HEK293 (cell line): ENCODE measurements around the gene SMURF2.

Source experiments
- CTCF ChIA-PET: fragments of 350-600 bp; formaldehyde crosslinking; extraction: SDS; loops from one replicate; lab custom pipeline; 2021; ENCODE audit warnings: antibody characterized with exemption; lab: Yijun Ruan, JAX
- POLR2A ChIA-PET: fragments of 300-600 bp; formaldehyde crosslinking; extraction: SDS; loops from one replicate; lab custom pipeline; 2020; ENCODE audit warnings: antibody characterized with exemption, inconsistent platforms; lab: Yijun Ruan, JAX
- H3K27ac ChIP-seq: fragments of 200-500 bp; sonication (Bioruptor generic); 2 replicates; pipeline ENCODE4 v1.5.1; 2014; ENCODE audit warnings: low read depth, low read length, control low read depth, inconsistent platforms; ENCODE audit errors: extremely low read depth
- H3K36me3 ChIP-seq, 2 experiments: fragments of 200-500 bp in 1 of 2; sonication (Bioruptor generic) in 1 of 2; 1 replicate in 1 of 2; 2 replicates in 1 of 2; pipeline ENCODE4 v1.5.1; 2014 to 2017; ENCODE audit warnings: inconsistent platforms in 2 of 2, low read length in 2 of 2; ENCODE audit not compliant: control insufficient read depth in 2 of 2, insufficient read depth in 1 of 2
- H3K4me1 ChIP-seq: fragments of 200-500 bp; sonication (Bioruptor generic); 2 replicates; pipeline ENCODE4 v1.5.1; 2014; ENCODE audit warnings: mild to moderate bottlenecking, low read length, inconsistent platforms; ENCODE audit not compliant: control insufficient read depth, insufficient read depth
- H3K4me3 ChIP-seq: 2 replicates; pipeline ENCODE4 v1.5.1; 2011; ENCODE audit warnings: low read depth, mild to moderate bottlenecking, control low read depth, low read length, moderate library complexity
- H3K9me3 ChIP-seq: fragments of 200-500 bp; sonication (Bioruptor generic); 2 replicates; pipeline ENCODE4 v1.5.1; 2014; ENCODE audit warnings: low read depth, low read length, inconsistent platforms; ENCODE audit not compliant: control insufficient read depth, insufficient read depth
- BCL11B ChIP-seq: fragments of 450-650 bp; formaldehyde crosslinking; IDR thresholded peaks from 2 replicates; pipeline ENCODE4 v1.5.1; 2016; ENCODE audit warnings: low read depth, missing biosample characterization, missing genetic modification characterization
- GLI2 ChIP-seq: fragments of 450-650 bp; formaldehyde crosslinking; IDR thresholded peaks from 2 replicates; pipeline ENCODE4; 2017; ENCODE audit warnings: missing biosample characterization, missing genetic modification characterization, low read depth, borderline replicate concordance
- GLIS1 ChIP-seq: fragments of 450-650 bp; formaldehyde crosslinking; IDR thresholded peaks from 2 replicates; pipeline ENCODE4 v1.5.1; 2016; ENCODE audit warnings: missing biosample characterization, missing genetic modification characterization
- KLF8 ChIP-seq: fragments of 450-650 bp; formaldehyde crosslinking; IDR thresholded peaks from 2 replicates; pipeline ENCODE4 v1.5.1; 2016; ENCODE audit warnings: missing biosample characterization, missing genetic modification characterization
- OSR2 ChIP-seq: fragments of 450-650 bp; formaldehyde crosslinking; IDR thresholded peaks from 2 replicates; pipeline ENCODE4 v1.5.1; 2016; ENCODE audit warnings: missing biosample characterization, missing genetic modification characterization
- WT1 ChIP-seq: fragments of 450-650 bp; formaldehyde crosslinking; IDR thresholded peaks from 2 replicates; pipeline ENCODE4 v1.5.1; 2016; ENCODE audit warnings: missing biosample characterization, missing genetic modification characterization
- ZBTB6 ChIP-seq: fragments of 450-650 bp; formaldehyde crosslinking; IDR thresholded peaks from 2 replicates; pipeline ENCODE4 v1.5.1; 2017; ENCODE audit warnings: missing biosample characterization, missing genetic modification characterization
- ZEB2 ChIP-seq: fragments of 450-650 bp; formaldehyde crosslinking; IDR thresholded peaks from 2 replicates; pipeline ENCODE4 v1.5.1; 2016; ENCODE audit warnings: missing biosample characterization, missing genetic modification characterization
- ZNF10 ChIP-seq: fragments of 450-650 bp; formaldehyde crosslinking; IDR thresholded peaks from 2 replicates; pipeline ENCODE4 v1.5.1; 2017; ENCODE audit warnings: missing biosample characterization, missing genetic modification characterization
- ZNF239 ChIP-seq: fragments of 450-650 bp; formaldehyde crosslinking; IDR thresholded peaks from 2 replicates; pipeline ENCODE4 v1.5.1; 2016; ENCODE audit warnings: missing biosample characterization, missing genetic modification characterization
- ZNF416 ChIP-seq: fragments of 450-650 bp; formaldehyde crosslinking; IDR thresholded peaks from 2 replicates; pipeline ENCODE4 v1.5.1; 2016; ENCODE audit warnings: missing biosample characterization, missing genetic modification characterization
- ZNF521 ChIP-seq: fragments of 450-650 bp; formaldehyde crosslinking; IDR thresholded peaks from 2 replicates; pipeline ENCODE4 v1.5.1; 2017; ENCODE audit warnings: missing biosample characterization, mild to moderate bottlenecking, missing genetic modification characterization
- ZNF558 ChIP-seq: fragments of 450-650 bp; formaldehyde crosslinking; IDR thresholded peaks from 2 replicates; pipeline ENCODE4 v1.5.1; 2016; ENCODE audit warnings: missing biosample characterization, missing genetic modification characterization
- ZNF600 ChIP-seq: fragments of 450-650 bp; formaldehyde crosslinking; IDR thresholded peaks from 2 replicates; pipeline ENCODE4 v1.5.1; 2016; ENCODE audit warnings: missing biosample characterization, missing genetic modification characterization
- ZNF629 ChIP-seq: fragments of 450-650 bp; formaldehyde crosslinking; IDR thresholded peaks from 2 replicates; pipeline ENCODE4 v1.5.1; 2017; ENCODE audit warnings: missing biosample characterization, missing genetic modification characterization
- ZNF660 ChIP-seq: fragments of 450-650 bp; IDR thresholded peaks from 2 replicates; pipeline ENCODE4 v1.5.1; 2018; ENCODE audit warnings: missing biosample characterization, mild to moderate bottlenecking, missing genetic modification characterization
- ZNF768 ChIP-seq: fragments of 450-650 bp; formaldehyde crosslinking; IDR thresholded peaks from 2 replicates; pipeline ENCODE4 v1.5.1; 2018; ENCODE audit warnings: missing biosample characterization, mild to moderate bottlenecking, missing genetic modification characterization
- ZSCAN23 ChIP-seq: fragments of 450-650 bp; formaldehyde crosslinking; IDR thresholded peaks from 2 replicates; pipeline ENCODE4 v1.5.1; 2016; ENCODE audit warnings: missing biosample characterization, missing genetic modification characterization
- TF ChIP-seq, protein P1 (sequence below): fragments of 450-650 bp; formaldehyde crosslinking; conservative IDR thresholded peaks from 2 replicates; pipeline ENCODE4 v1.5.1; 2016; ENCODE audit warnings: low read depth, missing biosample characterization, missing genetic modification characterization
- TF ChIP-seq, protein P2 (sequence below): fragments of 450-650 bp; formaldehyde crosslinking; IDR thresholded peaks from 2 replicates; pipeline ENCODE4 v1.5.1; 2016; ENCODE audit warnings: missing biosample characterization, missing genetic modification characterization
- TF ChIP-seq, protein P3 (sequence below): fragments of 450-650 bp; formaldehyde crosslinking; IDR thresholded peaks from 2 replicates; pipeline ENCODE4 v1.5.1; 2016; ENCODE audit warnings: missing biosample characterization, missing genetic modification characterization

SMURF2 gene

DNA sequence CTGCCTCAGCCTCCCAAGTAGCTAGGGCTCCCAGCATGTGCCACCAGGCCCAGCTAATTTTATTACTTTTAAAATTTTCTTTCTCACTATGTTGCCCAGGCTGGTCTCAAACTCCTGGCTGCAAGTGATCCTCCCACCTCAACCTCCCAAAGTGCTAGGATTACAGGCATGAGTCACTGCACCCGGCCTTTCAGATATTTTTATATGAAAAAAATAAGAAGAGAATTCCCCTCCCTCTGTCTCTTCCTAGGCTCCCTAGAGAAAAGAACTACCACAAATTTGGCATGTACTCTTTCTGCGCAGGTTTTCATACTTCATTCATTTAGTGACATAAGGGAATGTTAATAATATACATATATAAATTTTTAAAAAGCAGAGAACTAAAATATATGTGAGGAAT lies 21.7 kb upstream of the SMURF2 start:
- H3K27ac ChIP-seq, result no peak overlapping the region
- CTCF ChIA-PET, result interaction anchor here (0.6 kb wide), 1 partner anchor 362 kb away, joined by 4 read pairs; no protein-coding TSS in a partner anchor
- no peaks in the 10 kb centered on the region for H3K9me3 ChIP-seq
- no peak overlapping the region for H3K4me3 ChIP-seq
- H3K4me1 ChIP-seq, result peaks cover 2% of the 10 kb centered on the region; the same call in 1 of the 2 replicates
- no peaks in the 10 kb centered on the region for H3K36me3 ChIP-seq
- POLR2A ChIA-PET, result no interaction called here
- TF ChIP-seq ZNF10 (tag by site-specific recombination), result no peak
- TF ChIP-seq WT1 (tag by site-specific recombination), result 0 out of 2 replicates have a peak, but pooled peaks have one; percentile 14

DNA sequence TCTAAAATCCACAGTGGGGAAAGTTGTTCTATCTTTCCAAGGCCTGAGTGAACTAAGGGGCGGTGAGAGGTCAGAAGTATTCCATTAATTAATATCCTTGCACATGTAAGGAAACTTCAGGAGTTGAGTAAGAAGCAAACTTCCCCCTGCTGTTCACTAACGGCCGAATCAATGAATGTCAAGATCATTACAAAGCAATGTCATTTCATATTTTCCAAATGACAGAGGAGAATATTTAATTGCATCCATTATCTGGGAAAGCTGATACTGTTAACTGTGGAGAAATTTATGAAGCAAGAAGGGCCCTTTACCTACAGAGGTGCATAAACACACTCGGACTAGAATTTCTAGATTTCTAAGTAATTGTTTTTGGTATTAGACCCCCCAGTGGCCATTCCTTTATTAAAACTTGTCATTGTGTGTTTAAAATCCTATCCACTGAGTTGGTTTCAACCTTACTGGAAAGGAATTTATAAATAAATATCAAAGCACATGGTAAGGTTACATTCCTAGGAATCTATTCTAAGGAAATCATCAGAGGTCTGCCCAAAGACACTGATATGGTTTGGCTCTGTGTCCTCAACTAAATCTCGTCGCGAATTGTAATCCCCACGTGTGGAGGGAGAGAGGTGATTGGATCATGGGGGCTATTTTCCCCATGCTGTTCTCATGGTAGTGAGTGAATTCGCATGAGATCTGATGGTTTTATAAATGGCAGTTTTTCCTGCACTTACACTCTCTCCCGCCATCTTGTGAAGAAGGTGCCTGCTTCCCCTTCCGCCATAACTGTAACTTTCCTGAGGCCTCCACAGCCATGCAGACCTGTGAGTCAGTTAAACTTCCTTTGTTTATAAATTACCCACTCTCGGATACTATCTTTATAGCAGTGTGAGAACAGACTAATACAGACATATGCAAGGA lies 20.4 kb upstream of the SMURF2 start:
- no peak for TF ChIP-seq GLI2
- no peak for TF ChIP-seq ZNF521
- TF ChIP-seq, protein P1, sequence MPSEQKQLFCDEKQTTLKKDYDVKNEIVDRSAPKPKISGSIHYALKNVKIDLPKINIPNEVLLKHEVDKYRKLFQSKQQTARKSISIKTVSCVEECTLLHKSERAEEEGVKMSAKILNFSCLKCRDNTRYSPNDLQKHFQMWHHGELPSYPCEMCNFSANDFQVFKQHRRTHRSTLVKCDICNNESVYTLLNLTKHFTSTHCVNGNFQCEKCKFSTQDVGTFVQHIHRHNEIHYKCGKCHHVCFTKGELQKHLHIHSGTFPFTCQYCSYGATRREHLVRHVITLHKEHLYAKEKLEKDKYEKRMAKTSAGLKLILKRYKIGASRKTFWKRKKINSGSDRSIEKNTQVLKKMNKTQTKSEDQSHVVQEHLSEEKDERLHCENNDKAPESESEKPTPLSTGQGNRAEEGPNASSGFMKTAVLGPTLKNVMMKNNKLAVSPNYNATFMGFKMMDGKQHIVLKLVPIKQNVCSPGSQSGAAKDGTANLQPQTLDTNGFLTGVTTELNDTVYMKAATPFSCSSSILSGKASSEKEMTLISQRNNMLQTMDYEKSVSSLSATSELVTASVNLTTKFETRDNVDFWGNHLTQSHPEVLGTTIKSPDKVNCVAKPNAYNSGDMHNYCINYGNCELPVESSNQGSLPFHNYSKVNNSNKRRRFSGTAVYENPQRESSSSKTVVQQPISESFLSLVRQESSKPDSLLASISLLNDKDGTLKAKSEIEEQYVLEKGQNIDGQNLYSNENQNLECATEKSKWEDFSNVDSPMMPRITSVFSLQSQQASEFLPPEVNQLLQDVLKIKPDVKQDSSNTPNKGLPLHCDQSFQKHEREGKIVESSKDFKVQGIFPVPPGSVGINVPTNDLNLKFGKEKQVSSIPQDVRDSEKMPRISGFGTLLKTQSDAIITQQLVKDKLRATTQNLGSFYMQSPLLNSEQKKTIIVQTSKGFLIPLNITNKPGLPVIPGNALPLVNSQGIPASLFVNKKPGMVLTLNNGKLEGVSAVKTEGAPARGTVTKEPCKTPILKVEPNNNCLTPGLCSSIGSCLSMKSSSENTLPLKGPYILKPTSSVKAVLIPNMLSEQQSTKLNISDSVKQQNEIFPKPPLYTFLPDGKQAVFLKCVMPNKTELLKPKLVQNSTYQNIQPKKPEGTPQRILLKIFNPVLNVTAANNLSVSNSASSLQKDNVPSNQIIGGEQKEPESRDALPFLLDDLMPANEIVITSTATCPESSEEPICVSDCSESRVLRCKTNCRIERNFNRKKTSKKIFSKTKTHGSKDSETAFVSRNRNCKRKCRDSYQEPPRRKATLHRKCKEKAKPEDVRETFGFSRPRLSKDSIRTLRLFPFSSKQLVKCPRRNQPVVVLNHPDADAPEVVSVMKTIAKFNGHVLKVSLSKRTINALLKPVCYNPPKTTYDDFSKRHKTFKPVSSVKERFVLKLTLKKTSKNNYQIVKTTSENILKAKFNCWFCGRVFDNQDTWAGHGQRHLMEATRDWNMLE, result no peak
- TF ChIP-seq ZNF239 (tag by site-specific recombination), result no peak
- TF ChIP-seq KLF8 (tag by site-specific recombination), result no peak
- CTCF ChIA-PET, result no interaction called here
- Histone ChIP-seq H3K4me3 (no peak overlapping the region), H3K36me3 (no peaks in the 10 kb centered on the region), H3K27ac (no peak overlapping the region), H3K9me3 (no peaks in the 10 kb centered on the region), H3K4me1 (peaks cover 2% of the 10 kb centered on the region; the same call in 1 of the 2 replicates)
- POLR2A ChIA-PET, result no interaction called here

DNA sequence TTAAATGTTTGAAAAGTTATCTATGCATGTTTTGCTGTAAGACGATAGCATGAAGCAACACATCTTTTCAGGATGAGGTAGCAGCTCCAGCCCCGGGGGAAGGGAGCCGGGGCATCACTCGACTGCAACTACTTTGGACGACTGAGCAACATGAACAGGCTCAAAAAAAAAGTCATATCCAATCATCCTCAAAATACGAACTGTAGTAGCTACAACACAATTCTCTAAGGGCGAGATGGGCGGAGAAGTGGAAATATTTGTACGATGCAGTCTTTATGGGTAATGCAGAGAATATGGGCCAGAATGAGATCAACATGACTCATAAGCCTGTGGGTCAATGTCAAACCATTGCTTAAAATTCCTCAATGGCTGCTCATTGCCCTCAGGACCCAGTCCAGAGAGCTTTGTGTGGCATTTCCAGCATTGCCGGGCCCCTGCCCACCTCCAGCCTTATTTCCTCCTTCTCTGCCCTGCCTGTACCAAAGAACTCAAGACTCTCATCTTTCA lies 17.7 kb upstream of the SMURF2 start:
- Histone ChIP-seq H3K27ac (no peak overlapping the region), H3K36me3 (no peaks in the 10 kb centered on the region), H3K4me3 (no peak overlapping the region), H3K4me1 (no peaks in the 10 kb centered on the region; the same call in 1 of the 2 replicates), H3K9me3 (no peaks in the 10 kb centered on the region)
- CTCF ChIA-PET, result interaction anchor here (0.5 to 1.4 kb wide), 4 partner anchors 31 to 259 kb away, joined by 3 to 4 read pairs (median 4); no protein-coding TSS in a partner anchor
- TF ChIP-seq GLIS1, result no peak
- 0 out of 2 replicates have a peak, but pooled peaks have one; percentile 20 for TF ChIP-seq ZNF660 (tag by site-specific recombination)
- no peak for TF ChIP-seq ZBTB6 (tag by site-specific recombination)
- TF ChIP-seq ZNF521, result no peak
- 0 out of 2 replicates have a peak, but pooled peaks have one; percentile 10 for TF ChIP-seq ZNF600
- peak; percentile 51; the same call in 1 of the 2 replicates for TF ChIP-seq ZEB2
- no peak for TF ChIP-seq OSR2 (tag by site-specific recombination)
- TF ChIP-seq ZSCAN23 (tag by site-specific recombination), result 0 out of 2 replicates have a peak, but pooled peaks have one; percentile 24
- no peak for TF ChIP-seq ZNF558
- no peak for TF ChIP-seq BCL11B
- TF ChIP-seq, protein P2, sequence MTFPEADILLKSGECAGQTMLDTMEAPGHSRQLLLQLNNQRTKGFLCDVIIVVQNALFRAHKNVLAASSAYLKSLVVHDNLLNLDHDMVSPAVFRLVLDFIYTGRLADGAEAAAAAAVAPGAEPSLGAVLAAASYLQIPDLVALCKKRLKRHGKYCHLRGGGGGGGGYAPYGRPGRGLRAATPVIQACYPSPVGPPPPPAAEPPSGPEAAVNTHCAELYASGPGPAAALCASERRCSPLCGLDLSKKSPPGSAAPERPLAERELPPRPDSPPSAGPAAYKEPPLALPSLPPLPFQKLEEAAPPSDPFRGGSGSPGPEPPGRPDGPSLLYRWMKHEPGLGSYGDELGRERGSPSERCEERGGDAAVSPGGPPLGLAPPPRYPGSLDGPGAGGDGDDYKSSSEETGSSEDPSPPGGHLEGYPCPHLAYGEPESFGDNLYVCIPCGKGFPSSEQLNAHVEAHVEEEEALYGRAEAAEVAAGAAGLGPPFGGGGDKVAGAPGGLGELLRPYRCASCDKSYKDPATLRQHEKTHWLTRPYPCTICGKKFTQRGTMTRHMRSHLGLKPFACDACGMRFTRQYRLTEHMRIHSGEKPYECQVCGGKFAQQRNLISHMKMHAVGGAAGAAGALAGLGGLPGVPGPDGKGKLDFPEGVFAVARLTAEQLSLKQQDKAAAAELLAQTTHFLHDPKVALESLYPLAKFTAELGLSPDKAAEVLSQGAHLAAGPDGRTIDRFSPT (tag by site-specific recombination), result peak; percentile 71
- peak; percentile 77 for TF ChIP-seq ZNF629 (tag by site-specific recombination)
- TF ChIP-seq, protein P3, sequence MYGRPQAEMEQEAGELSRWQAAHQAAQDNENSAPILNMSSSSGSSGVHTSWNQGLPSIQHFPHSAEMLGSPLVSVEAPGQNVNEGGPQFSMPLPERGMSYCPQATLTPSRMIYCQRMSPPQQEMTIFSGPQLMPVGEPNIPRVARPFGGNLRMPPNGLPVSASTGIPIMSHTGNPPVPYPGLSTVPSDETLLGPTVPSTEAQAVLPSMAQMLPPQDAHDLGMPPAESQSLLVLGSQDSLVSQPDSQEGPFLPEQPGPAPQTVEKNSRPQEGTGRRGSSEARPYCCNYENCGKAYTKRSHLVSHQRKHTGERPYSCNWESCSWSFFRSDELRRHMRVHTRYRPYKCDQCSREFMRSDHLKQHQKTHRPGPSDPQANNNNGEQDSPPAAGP, result 0 out of 2 replicates have a peak, but pooled peaks have one; percentile 26
- no peak for TF ChIP-seq ZNF768 (tag by site-specific recombination)
- TF ChIP-seq ZNF416 (tag by site-specific recombination), result no peak
- POLR2A ChIA-PET, result interaction anchor here (0.6 to 1.0 kb wide), 2 partner anchors 18 to 43 kb away, joined by 3 to 8 read pairs; partner anchors contain the start of gene SMURF2
